ENCODE data around the gene MOBP. TPM values are rescaled to one million over a fixed set of nuclear protein-coding genes. Genes with fewer than 3 reads are reported as not detected.
A peak's percentile ranks its signal among the peaks of the same experiment; 100 is the strongest.

Gene MOBP
- total and polyA plus RNA-seq, 9 of the 15 experiments (the other 6 are each of a cell fraction or from before 2014, with no cell fraction given) = 0.09 to 0.33 (median 0.11) TPM; not detected in 4

DNA sequence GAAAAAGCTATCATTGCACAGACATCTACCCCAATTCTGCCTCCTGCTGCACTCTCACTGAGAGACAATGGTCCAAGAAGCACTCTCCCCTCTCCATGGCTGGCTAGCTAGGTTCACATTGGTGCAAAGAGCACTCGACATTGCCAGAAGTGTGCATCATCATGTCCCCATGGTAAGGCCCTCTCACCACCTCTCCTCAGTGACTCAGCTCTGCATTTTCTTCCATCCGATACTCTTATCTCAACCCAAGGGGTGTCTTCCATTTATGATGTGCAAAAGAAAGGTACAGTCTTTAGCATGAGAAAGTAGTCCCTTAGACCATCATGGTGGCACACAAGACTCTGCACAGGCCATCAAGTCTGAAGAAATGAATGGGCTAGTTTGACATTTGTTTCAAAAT is 46.9 kb upstream of the MOBP start:
- 0 out of 2 replicates have a peak, but pooled peaks cover 6% of the 10 kb centered on the region for H4K20me1 ChIP-seq (replicated peaks; ENCODE audit: control insufficient read depth, insufficient read depth, low read length)
- H2AFZ ChIP-seq (ENCODE audit: low read depth, low read length) = no peak overlapping the region
- H3K4me2 ChIP-seq (ENCODE audit: insufficient read depth, low read length) = no peak overlapping the region
- intact Hi-C loops (cut with micrococcal nuclease) = no loop called here
- H3K9me1 ChIP-seq (ENCODE audit: control insufficient read depth, insufficient read depth, low read length) = no peaks in the 10 kb centered on the region
- no peak overlapping the region for H3K9ac ChIP-seq (ENCODE audit: insufficient read depth in 1 of 2, low read depth in 2 of 2, low read length in 2 of 2)
- no TSS peak for BruUV-seq (replicated peaks)
- ATAC-seq (no peak), DNase-seq (ENCODE audit: extremely low read depth in 1 of 4, low spot score in 3 of 4) (peak in 1 of 4 experiments; percentile 30), FAIRE-seq (no peak)
- TF ChIP-seq, protein P1, sequence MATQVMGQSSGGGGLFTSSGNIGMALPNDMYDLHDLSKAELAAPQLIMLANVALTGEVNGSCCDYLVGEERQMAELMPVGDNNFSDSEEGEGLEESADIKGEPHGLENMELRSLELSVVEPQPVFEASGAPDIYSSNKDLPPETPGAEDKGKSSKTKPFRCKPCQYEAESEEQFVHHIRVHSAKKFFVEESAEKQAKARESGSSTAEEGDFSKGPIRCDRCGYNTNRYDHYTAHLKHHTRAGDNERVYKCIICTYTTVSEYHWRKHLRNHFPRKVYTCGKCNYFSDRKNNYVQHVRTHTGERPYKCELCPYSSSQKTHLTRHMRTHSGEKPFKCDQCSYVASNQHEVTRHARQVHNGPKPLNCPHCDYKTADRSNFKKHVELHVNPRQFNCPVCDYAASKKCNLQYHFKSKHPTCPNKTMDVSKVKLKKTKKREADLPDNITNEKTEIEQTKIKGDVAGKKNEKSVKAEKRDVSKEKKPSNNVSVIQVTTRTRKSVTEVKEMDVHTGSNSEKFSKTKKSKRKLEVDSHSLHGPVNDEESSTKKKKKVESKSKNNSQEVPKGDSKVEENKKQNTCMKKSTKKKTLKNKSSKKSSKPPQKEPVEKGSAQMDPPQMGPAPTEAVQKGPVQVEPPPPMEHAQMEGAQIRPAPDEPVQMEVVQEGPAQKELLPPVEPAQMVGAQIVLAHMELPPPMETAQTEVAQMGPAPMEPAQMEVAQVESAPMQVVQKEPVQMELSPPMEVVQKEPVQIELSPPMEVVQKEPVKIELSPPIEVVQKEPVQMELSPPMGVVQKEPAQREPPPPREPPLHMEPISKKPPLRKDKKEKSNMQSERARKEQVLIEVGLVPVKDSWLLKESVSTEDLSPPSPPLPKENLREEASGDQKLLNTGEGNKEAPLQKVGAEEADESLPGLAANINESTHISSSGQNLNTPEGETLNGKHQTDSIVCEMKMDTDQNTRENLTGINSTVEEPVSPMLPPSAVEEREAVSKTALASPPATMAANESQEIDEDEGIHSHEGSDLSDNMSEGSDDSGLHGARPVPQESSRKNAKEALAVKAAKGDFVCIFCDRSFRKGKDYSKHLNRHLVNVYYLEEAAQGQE (IDR thresholded peaks at IDR 0.05; ENCODE audit: borderline replicate concordance) = no peak
- TF ChIP-seq, protein P1 (CRISPR knock-in tag; IDR thresholded peaks at IDR 0.05; ENCODE audit: low read depth) = no peak
- TF ChIP-seq ZFP36 (IDR thresholded peaks at IDR 0.05; ENCODE audit: low read depth, low read length, partially characterized antibody) = peak; percentile 52
- TF ChIP-seq NFE2 (IDR thresholded peaks at IDR 0.05; ENCODE audit: low read depth) = peak; percentile 52; the same call in 1 of the 2 replicates
- H3K27ac ChIP-seq (ENCODE audit: extremely low read depth, low read depth, low read length) = no peak overlapping the region
- no peaks in the 10 kb centered on the region for H3K36me3 ChIP-seq (ENCODE audit: control insufficient read depth, insufficient read depth, low read length)
- no peaks in the 10 kb centered on the region for H3K79me2 ChIP-seq (ENCODE audit: control insufficient read depth, insufficient read depth, low read length)
- no peak overlapping the region for H3K4me3 ChIP-seq
- CTCF ChIA-PET (ENCODE audit: low intra/inter-chr PET ratio) = no interaction called here
- in situ Hi-C loops (cut with MboI) = loop anchor here (25.0 kb wide), 1 partner anchor 1042 kb away; the partner anchor contains the start of gene RPL14
- no peaks in the 10 kb centered on the region; a peak in 2 of 5 replicates for H3K4me1 ChIP-seq (replicated peaks in 1 of 2; ENCODE audit: control insufficient read depth in 2 of 2, insufficient read depth in 2 of 2, low read length in 2 of 2)
- no peaks in the 10 kb centered on the region for H3K9me3 ChIP-seq (replicated peaks; ENCODE audit: control insufficient read depth, insufficient read depth, low read depth, low read length)
- H3K27me3 ChIP-seq (ENCODE audit: control insufficient read depth in 2 of 2, insufficient read depth in 2 of 2, low read length in 2 of 2) = 0 out of 5 replicates have a peak, but pooled peaks cover 0 to 3% of the 10 kb centered on the region in 2 experiments
- POLR2A ChIA-PET = interaction anchor here (1.4 kb wide), 1 partner anchor 27 kb away, joined by 3 read pairs; no protein-coding TSS in a partner anchor
- WGBS (ENCODE audit: insufficient coverage, low coverage, missing lambda C conversion rate) = 6% methylated on average over 2 of the region's 2 CpGs

All from K562 (cell line).